ENCODE measurements around the gene BACH1. TPM values are rescaled to one million over a fixed set of nuclear protein-coding genes. Genes with fewer than 3 reads are reported as not detected.

BACH1 gene
- total and polyA plus RNA-seq, 10 of the 15 experiments (the other 5 are each of a cell fraction or from before 2014, with no cell fraction given), result 3.2 to 25.7 (median 10.5) TPM

DNA sequence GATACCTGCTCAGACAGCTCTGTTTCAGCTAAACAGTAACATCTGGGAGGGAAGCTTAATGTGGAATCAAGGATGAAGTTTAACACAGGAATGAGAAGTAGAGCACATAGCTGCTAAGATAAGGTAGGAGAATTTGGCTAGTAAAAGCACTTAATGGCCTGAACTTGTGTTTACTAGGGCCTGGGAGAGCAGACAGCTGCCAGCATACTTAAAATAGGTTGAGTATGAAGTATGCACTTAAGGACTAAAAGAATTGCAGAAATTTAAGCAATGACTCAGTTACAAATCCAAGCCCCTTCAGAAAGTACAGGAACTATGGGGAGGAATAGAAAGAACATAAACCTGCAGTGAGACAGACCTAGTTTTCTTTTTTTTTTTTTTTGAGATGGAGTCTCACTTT, 53.0 kb downstream of the BACH1 start (continued):
- TF ChIP-seq BMI1 (IDR thresholded peaks at IDR 0.05; ENCODE audit: borderline replicate concordance) (no peak), SUZ12 (IDR thresholded peaks at IDR 0.05; ENCODE audit: unreplicated experiment) (no peak), MTA2 (IDR thresholded peaks at IDR 0.05; ENCODE audit: low read depth) (no peak), ETV6 (conservative IDR thresholded peaks at IDR 0.05 in 1 of 2, IDR thresholded peaks at IDR 0.05 in 1 of 2; ENCODE audit: borderline replicate concordance in 1 of 2, low read depth in 1 of 2) (no peak), RUNX3 (IDR thresholded peaks at IDR 0.05; ENCODE audit: low read length) (no peak), BACH1 (IDR thresholded peaks at IDR 0.05; ENCODE audit: borderline replicate concordance) (no peak), MYC (IDR thresholded peaks at IDR 0.05; ENCODE audit: insufficient read depth, insufficient read length, insufficient replicate concordance, low read length, severe bottlenecking) (no peak), KAT2A (conservative IDR thresholded peaks at IDR 0.05; ENCODE audit: control insufficient read depth, low read depth, low read length) (no peak)
- TF ChIP-seq, protein P1, sequence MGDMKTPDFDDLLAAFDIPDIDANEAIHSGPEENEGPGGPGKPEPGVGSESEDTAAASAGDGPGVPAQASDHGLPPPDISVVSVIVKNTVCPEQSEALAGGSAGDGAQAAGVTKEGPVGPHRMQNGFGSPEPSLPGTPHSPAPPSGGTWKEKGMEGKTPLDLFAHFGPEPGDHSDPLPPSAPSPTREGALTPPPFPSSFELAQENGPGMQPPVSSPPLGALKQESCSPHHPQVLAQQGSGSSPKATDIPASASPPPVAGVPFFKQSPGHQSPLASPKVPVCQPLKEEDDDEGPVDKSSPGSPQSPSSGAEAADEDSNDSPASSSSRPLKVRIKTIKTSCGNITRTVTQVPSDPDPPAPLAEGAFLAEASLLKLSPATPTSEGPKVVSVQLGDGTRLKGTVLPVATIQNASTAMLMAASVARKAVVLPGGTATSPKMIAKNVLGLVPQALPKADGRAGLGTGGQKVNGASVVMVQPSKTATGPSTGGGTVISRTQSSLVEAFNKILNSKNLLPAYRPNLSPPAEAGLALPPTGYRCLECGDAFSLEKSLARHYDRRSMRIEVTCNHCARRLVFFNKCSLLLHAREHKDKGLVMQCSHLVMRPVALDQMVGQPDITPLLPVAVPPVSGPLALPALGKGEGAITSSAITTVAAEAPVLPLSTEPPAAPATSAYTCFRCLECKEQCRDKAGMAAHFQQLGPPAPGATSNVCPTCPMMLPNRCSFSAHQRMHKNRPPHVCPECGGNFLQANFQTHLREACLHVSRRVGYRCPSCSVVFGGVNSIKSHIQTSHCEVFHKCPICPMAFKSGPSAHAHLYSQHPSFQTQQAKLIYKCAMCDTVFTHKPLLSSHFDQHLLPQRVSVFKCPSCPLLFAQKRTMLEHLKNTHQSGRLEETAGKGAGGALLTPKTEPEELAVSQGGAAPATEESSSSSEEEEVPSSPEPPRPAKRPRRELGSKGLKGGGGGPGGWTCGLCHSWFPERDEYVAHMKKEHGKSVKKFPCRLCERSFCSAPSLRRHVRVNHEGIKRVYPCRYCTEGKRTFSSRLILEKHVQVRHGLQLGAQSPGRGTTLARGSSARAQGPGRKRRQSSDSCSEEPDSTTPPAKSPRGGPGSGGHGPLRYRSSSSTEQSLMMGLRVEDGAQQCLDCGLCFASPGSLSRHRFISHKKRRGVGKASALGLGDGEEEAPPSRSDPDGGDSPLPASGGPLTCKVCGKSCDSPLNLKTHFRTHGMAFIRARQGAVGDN (IDR thresholded peaks at IDR 0.05), result no peak
- TF ChIP-seq, protein P2, sequence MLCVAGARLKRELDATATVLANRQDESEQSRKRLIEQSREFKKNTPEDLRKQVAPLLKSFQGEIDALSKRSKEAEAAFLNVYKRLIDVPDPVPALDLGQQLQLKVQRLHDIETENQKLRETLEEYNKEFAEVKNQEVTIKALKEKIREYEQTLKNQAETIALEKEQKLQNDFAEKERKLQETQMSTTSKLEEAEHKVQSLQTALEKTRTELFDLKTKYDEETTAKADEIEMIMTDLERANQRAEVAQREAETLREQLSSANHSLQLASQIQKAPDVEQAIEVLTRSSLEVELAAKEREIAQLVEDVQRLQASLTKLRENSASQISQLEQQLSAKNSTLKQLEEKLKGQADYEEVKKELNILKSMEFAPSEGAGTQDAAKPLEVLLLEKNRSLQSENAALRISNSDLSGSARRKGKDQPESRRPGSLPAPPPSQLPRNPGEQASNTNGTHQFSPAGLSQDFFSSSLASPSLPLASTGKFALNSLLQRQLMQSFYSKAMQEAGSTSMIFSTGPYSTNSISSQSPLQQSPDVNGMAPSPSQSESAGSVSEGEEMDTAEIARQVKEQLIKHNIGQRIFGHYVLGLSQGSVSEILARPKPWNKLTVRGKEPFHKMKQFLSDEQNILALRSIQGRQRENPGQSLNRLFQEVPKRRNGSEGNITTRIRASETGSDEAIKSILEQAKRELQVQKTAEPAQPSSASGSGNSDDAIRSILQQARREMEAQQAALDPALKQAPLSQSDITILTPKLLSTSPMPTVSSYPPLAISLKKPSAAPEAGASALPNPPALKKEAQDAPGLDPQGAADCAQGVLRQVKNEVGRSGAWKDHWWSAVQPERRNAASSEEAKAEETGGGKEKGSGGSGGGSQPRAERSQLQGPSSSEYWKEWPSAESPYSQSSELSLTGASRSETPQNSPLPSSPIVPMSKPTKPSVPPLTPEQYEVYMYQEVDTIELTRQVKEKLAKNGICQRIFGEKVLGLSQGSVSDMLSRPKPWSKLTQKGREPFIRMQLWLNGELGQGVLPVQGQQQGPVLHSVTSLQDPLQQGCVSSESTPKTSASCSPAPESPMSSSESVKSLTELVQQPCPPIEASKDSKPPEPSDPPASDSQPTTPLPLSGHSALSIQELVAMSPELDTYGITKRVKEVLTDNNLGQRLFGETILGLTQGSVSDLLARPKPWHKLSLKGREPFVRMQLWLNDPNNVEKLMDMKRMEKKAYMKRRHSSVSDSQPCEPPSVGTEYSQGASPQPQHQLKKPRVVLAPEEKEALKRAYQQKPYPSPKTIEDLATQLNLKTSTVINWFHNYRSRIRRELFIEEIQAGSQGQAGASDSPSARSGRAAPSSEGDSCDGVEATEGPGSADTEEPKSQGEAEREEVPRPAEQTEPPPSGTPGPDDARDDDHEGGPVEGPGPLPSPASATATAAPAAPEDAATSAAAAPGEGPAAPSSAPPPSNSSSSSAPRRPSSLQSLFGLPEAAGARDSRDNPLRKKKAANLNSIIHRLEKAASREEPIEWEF (IDR thresholded peaks at IDR 0.05; ENCODE audit: insufficient replicate concordance, low read depth, low read length), result no peak

Measured in GM12878 (cell line).